HG03175 (cell line): ENCODE measurements around the gene DYNLL1.
A peak's percentile ranks its signal among the peaks of the same experiment; 100 is the strongest.
"Not testable (repeated sequence)": the region's sequence is repeated elsewhere in the genome, so short reads cannot be mapped to it uniquely, and the experiment has no call there.

Experiments
- ATAC-seq: cut with Tn5 transposase; IDR thresholded peaks from one replicate; pipeline ENCODE4 v1.9.1; 2021; ENCODE audit warnings: mild to moderate bottlenecking, moderate library complexity; ENCODE audit not compliant: unreplicated experiment

The DYNLL1 gene

DNA sequence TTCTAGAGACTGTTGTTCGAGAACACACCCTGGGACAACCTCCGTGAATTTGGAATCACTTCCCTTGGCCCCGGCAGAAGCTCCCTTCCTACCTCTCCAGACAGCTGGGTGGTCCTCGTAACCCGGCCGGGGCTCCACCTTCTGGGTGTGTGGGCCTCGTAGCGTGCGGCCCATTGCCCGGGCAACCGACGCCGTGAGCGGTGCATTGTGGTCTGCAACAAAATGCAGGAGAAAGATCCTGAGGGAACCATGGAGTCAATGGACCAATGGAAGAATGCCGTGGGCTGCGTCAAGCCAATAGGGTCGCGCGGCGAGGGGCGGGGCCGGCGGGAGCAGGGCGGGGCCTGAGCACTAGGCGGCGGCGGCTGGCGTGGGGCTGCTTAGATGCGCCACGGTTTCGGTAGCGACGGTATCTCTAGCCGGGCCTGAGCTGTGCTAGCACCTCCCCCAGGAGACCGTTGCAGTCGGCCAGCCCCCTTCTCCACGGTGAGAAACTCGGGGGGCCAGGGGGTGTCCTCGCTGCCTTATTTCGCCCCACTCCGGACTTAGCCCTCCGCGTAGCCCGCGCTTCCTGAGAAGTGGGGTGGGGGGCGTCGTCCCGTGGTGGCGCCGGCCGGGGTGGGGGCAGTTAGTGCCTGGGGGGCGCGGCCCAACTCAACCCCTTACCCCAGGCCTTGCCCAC, at the start of gene DYNLL1:
DYNLL1 (plus strand) TSS at position 383 of the 682 bp plus-strand sequence. CDS start 309 bp downstream, outside the sequence.
- ATAC-seq: peak; percentile 93

- ATAC-seq: not testable (repeated sequence)
These were observed 49.1 kb upstream of the DYNLL1 start for GRCh38 chr12:120446844-120447178.

DNA sequence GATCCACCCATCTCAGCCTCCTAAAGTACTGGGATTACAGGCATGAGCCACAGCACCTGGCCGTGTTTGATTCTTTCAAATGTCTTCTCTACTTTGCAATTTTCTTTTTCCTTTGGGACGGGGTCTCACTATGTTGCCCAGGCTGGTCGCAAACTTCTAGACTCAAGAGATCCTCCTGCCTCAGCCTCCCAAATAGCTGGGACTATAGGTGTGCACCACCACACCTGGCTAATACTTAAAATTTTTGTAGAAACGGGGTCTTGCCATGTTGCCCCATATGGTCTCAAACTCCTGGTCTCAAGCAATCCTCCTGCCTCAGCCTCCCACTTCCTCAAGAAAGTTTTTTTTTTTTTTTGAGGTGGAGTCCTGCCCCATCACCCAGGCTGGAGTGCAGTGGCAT, 47.9 kb upstream of the DYNLL1 start:
- no peak for ATAC-seq

GRCh38 chr12:120452524-120452923, 43.4 kb upstream of the DYNLL1 start:
- ATAC-seq: not testable (repeated sequence)

DNA sequence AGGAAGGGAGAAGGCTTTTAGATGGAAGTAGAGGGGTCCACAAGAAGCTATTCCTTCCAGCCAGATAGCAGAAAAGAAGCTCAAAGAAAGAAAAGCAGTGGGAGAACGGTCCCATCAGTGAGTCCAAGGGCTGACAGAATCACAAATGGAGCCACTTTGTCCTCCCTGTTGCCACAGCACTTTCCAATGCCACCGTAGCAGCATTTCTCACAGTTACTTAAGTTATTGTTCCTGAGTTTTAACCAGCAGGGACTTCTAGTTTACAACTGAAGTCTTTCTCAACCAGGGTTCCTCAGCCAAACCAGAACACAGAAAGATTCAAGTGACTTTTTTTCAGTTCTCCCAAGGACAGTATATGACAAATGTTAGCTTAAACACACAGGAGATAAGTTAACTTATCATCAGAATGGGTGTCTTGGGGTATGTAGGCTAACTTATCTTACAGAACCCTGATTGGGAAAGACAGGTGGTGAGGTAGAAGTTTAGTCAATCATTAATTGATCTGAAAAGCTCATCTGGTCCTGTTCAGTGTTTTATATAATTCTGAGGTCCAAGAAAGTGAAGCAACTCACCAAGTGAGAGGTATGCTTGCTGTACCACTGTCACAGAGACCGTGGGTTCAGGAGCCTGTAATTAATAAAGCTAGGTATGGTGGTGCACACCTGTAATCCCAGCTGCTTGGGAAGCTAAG, 42.7 kb upstream of the DYNLL1 start:
- no peak for ATAC-seq

DNA sequence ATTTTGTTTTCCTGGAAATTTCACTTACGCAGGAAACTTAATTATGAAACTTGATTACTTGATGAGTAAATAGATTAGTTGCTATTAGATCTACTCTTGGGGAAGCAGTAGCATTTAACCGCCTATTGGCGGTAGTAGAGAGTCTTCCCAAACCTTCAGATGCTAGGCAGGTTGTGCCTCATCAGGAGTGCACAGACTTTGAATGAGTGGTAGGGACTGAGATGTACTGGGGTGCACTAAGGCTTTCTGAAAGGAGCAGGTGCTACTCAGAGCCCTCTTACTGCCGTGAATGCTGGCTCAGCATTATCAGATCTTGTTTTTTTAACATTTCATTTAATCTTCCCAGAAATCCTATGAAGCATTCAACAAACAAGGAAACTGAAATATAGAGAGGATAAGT, 41.9 kb upstream of the DYNLL1 start:
- peak; percentile 68 for ATAC-seq

DNA sequence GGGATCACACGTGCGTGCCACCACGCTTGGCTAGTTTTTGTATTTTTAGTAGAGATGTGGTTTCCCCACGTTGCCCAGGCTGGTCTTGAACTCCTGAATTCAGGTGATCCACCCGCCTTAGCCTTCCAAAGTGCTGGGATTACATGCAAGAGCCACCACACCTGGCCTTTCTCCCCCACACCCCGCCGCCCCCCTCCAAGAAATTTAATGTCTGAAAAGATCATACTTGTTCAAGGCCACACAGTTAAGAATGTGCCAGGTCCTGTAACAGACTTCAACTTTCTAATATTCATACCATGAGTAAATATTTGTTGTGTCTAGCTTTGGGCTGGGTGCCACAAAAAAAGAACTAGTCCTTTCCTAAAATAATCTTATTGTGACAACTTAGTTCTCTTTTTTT, 40.6 kb upstream of the DYNLL1 start:
- ATAC-seq: no peak

- ATAC-seq: no peak
These were observed 38.8 kb upstream of the DYNLL1 start for GRCh38 chr12:120457133-120457532.

GRCh38 chr12:120460157-120460556, 35.8 kb upstream of the DYNLL1 start:
- no peak for ATAC-seq

- ATAC-seq: no peak
These were observed 33.7 kb upstream of the DYNLL1 start for GRCh38 chr12:120462099-120462640.

DNA sequence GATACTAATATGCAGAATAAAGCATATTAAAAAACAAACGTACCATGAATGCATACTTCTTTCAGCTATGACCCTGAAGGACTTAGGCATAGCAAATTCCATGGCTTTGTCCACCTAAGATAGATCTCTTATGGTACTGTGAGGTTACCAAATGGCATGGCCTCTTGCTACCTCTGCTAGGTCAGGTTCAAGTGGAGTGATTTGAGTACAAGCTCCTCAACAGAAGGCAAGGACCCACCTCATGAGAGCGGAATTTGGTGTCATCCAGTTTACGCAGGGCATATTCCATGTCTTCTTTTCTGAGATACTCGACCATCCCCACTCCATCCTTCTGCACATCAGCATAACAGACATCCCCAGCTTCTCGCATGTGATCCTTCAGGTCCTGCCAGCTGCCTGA, 32.2 kb upstream of the DYNLL1 start:
- no peak for ATAC-seq

DNA sequence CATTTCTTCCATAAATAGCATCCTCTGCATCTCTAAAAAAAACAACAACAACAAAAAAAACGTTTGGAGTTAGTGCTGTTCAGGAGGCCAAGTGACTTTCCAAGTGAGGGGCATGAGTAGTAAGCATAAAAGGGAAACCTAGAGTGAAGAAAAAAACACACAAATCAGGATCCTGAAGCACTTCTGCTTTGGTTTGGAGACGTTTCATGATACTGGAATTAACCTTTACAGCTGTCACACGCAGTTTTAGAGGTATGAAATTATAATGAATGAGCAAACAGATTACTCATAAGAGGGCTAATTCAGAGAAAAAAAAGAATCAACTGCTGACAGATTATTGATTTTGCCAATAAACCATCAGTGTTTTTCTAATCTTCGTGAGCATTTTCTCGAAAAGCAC, 30.2 kb upstream of the DYNLL1 start:
- no peak for ATAC-seq

DNA sequence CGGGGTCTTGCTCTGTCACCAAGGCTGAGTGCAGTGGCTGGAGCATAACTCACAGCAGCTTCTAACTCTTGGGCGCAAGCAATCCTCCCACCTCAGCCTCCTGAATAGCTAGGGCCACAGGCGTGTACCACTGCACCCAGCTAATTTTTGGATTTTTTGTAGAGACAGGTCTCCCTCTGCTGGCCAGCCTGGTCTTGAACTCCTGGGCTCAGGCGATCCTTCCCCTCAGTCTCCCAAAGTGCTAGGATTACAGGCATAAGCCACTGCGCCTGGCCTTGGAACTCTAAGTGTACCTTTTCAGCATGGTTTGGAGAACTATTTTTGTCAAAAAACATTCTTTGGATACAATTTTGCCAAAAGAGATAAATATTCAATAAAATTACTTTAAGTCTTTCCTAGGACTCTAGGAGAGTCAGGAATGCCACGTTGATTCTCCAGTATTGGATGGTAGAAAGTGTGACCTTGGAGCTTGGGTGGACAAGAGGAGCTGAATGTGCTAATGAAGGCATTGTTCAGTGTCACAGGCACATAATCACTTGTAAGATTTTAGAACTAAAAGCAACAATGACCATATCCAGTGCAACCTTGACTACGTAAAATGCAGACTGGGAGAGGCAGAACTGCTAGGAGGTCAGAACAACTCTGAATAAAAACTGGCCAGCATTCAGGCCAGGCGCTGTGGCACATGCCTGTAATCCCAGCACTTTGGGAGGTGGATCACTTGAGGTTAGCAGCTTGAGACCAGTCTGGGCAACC, 29.2 kb upstream of the DYNLL1 start:
- ATAC-seq: no peak

DNA sequence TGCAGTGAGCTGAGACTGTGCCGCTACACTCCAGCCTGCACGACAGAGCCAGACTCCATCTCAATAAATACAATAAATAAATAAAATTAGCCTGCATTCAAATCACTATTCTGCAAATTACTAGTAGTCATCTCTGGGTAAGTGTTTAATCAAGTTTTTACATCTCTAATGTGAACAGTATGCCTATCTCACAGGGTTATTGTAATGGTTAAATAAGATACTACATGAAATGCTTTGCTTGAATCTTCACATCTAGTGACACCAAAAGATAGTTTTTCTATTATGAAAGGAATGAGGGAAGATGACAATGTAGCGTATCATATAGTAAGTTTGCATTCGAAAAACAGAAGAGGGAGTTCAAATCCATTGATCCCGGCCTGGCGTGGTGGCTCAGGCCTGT, 28.5 kb upstream of the DYNLL1 start:
- no peak for ATAC-seq

- no peak for ATAC-seq
These were observed 27.5 kb upstream of the DYNLL1 start for GRCh38 chr12:120468325-120468820.

GRCh38 chr12:120468821-120469449, 27.0 kb upstream of the DYNLL1 start:
- peak; percentile 16 for ATAC-seq

GRCh38 chr12:120469450-120470149, 26.3 kb upstream of the DYNLL1 start, which contains the start of gene SRSF9:
TSS of gene SRSF9 (minus strand) at chr12:120469748. CDS start at chr12:120469609, 139 bp downstream.
- peak; percentile 87 for ATAC-seq

GRCh38 chr12:120470150-120470784, 25.6 kb upstream of the DYNLL1 start:
- peak; percentile 21 for ATAC-seq

GRCh38 chr12:120472521-120472920, 23.4 kb upstream of the DYNLL1 start:
- no peak for ATAC-seq
